SU-DHL-6 (cell line): ENCODE results near the gene SKOR2.

Experiments
- CTCF ChIP-seq: fragments of 200-600 bp; sonication (generic); IDR thresholded peaks from one replicate; pipeline ENCODE4 v1.5.1; 2017; ENCODE audit warnings: antibody characterized with exemption, mild to moderate bottlenecking, low read length, moderate library complexity; ENCODE audit not compliant: insufficient read depth, poor library complexity, severe bottlenecking
- EZH2phosphoT487 ChIP-seq: fragments of 200-600 bp; sonication (generic), shearing (Covaris generic); conservative IDR thresholded peaks from 2 replicates; pipeline ENCODE4 v1.6.1; 2018; ENCODE audit warnings: mild to moderate bottlenecking, antibody characterized with exemption, low read length, moderate library complexity, mixed read lengths

DNA sequence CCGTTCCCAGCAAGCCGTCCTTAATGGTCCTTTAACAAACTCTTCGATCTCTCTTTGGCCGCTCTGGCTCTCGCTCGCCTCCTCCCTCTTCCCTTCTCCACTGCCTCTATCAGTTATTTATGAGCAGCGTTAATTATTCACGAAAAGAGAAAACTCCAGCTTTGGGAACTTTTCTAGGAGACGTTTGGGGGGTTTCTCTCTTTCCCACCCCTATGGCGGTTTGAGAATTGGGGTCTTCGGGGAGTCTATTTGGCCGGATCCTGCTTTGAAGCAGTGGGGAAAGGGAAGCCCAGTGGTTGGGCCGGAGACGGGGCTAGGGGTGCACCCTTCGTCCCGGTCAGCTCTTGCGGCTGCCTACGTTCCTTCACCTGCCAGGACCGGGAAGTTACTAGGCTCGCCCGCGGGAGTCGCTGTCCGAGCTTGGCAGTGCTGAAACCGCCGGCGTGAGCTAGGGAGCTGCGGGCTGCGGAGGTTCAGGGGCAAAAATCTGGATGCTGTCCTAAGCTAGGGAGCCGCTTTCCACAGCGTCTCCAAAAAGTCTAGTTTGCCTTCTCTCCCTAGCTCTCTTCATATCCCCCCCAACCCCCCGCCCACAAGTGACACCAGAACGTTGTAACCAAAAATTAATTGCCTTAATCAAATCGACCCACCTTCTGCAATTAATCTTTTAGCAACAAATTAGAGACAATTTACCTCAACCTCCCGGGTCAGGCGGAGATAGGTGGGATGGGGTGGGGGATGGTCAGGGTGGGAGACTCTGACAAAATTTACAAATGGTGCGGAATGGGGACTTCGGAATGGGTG is 8.9 kb upstream of the SKOR2 start:
- no peak for TF ChIP-seq CTCF
- no peak for TF ChIP-seq EZH2phosphoT487
